Measurements from ENCODE around the gene RUNDC3A.

RUNDC3A gene

GRCh38 chr17:44283344-44284023 is 24.9 kb upstream of the RUNDC3A start:
- no peak for DNase-seq (ENCODE audit: low spot score)

GRCh38 chr17:44284024-44284400 is 24.4 kb upstream of the RUNDC3A start:
- DNase-seq (ENCODE audit: low spot score), result no peak

GRCh38 chr17:44287651-44288050 is 20.8 kb upstream of the RUNDC3A start:
- no peak for DNase-seq (ENCODE audit: low spot score)

- no peak for DNase-seq (ENCODE audit: low spot score)
Measured at GRCh38 chr17:44293509-44294226, 14.7 kb upstream of the RUNDC3A start.

- no peak for DNase-seq (ENCODE audit: low spot score)
Measured at GRCh38 chr17:44297975-44298374, 10.4 kb upstream of the RUNDC3A start.

- no peak for DNase-seq (ENCODE audit: low spot score)
Measured at GRCh38 chr17:44304651-44305050, 3.8 kb upstream of the RUNDC3A start.

GRCh38 chr17:44307387-44308186 is 814 bp upstream of the RUNDC3A start:
- peak; percentile 63 for DNase-seq (ENCODE audit: low spot score)

- no peak for DNase-seq (ENCODE audit: low spot score)
Measured at GRCh38 chr17:44308865-44309264, 464 bp downstream of the RUNDC3A start.

GRCh38 chr17:44309472-44309871 is 1.1 kb downstream of the RUNDC3A start:
- DNase-seq (ENCODE audit: low spot score), result no peak

- DNase-seq (ENCODE audit: low spot score), result no peak
Measured at GRCh38 chr17:44310188-44310587, 1.8 kb downstream of the RUNDC3A start.

GRCh38 chr17:44310609-44311376 is 2.4 kb downstream of the RUNDC3A start:
- DNase-seq (ENCODE audit: low spot score), result no peak

GRCh38 chr17:44311562-44312181 is 3.3 kb downstream of the RUNDC3A start:
- DNase-seq (ENCODE audit: low spot score), result no peak

GRCh38 chr17:44312396-44313104 is 4.1 kb downstream of the RUNDC3A start:
- DNase-seq (ENCODE audit: low spot score), result no peak

GRCh38 chr17:44314031-44314430 is 5.6 kb downstream of the RUNDC3A start:
- DNase-seq (ENCODE audit: low spot score), result no peak

- no peak for DNase-seq (ENCODE audit: low spot score)
Measured at GRCh38 chr17:44314524-44314868, 6.1 kb downstream of the RUNDC3A start.

- DNase-seq (ENCODE audit: low spot score), result peak; percentile 44
Measured at GRCh38 chr17:44314869-44315661, 6.7 kb downstream of the RUNDC3A start.

- no peak for DNase-seq (ENCODE audit: low spot score)
Measured at GRCh38 chr17:44315760-44316731, 7.6 kb downstream of the RUNDC3A start.

- DNase-seq (ENCODE audit: low spot score), result no peak
Measured at GRCh38 chr17:44317545-44317944, 9.1 kb downstream of the RUNDC3A start.

All from AG08395 (cell line).